HepG2 (cell line): Measurements from ENCODE around the gene SEC31B. TPM values are rescaled to one million over a fixed set of nuclear protein-coding genes. Genes with fewer than 3 reads are reported as not detected.

Experiments used
- ATAC-seq: fragments of 200-7000 bp; cut with Tn5 transposase; 3 replicates; pipeline ENCODE4 v1.9.1; 2020; ENCODE audit warnings: mild to moderate bottlenecking, moderate library complexity
- BruUV-seq: library from RNA; stranded (reverse); fragments of 400-500 nt; replicated peaks from 2 replicates; lab custom pipeline; 2021; lab: Mats Ljungman, UMichigan
- CTCF ChIA-PET: fragments of 300-600 bp; formaldehyde crosslinking; extraction: SDS; loops from one replicate; lab custom pipeline; 2021; ENCODE audit warnings: low total read pairs, inconsistent platforms, low intra/inter-chr PET ratio; lab: Yijun Ruan, JAX
- POLR2A ChIA-PET: fragments of 350-600 bp; sonication (Branson Sonifier 250); formaldehyde crosslinking; loops from one replicate; lab custom pipeline; 2020; ENCODE audit warnings: antibody characterized with exemption, inconsistent platforms; lab: Yijun Ruan, JAX
- DNase-seq: peaks from one replicate; pipeline ENCODE4 v3.0.0-alpha.2; 2015; ENCODE audit warnings: low spot score
- FAIRE-seq: peaks from 3 replicates; lab custom pipeline; 2011; peaks lifted over from hg19 to GRCh38; lab: Jason Lieb, UNC
- H2AFZ ChIP-seq: one replicate; pipeline ENCODE4 v1.6.1; 2011; ENCODE audit warnings: low read length, inconsistent platforms
- H3K27ac ChIP-seq: fragments of 300-600 bp; 3 replicates; pipeline ENCODE4 v1.8.0; 2011; ENCODE audit warnings: mixed run types, mild to moderate bottlenecking, mixed read lengths, low read length, inconsistent platforms; ENCODE audit not compliant: insufficient read depth; ENCODE audit errors: extremely low read length
- H3K27me3 ChIP-seq, 2 experiments: fragments of 200-600 bp in 1 of 2; 2 replicates in 1 of 2; 3 replicates in 1 of 2; pipeline versions ENCODE4 v1.6.0 to v1.8.0; 2011; ENCODE audit warnings: low read length in 2 of 2, mild to moderate bottlenecking in 2 of 2, moderate library complexity in 2 of 2, inconsistent platforms in 1 of 2; ENCODE audit not compliant: insufficient read depth in 2 of 2, control insufficient read depth in 1 of 2
- H3K36me3 ChIP-seq, 2 experiments: fragments of 200-600 bp in 1 of 2; replicated peaks in 1 of 2; 2 replicates in 1 of 2; 3 replicates in 1 of 2; pipeline versions ENCODE4 v1.5.1 to v1.8.0; 2011; ENCODE audit warnings: low read length in 2 of 2, inconsistent platforms in 1 of 2; ENCODE audit not compliant: insufficient read depth in 2 of 2, control insufficient read depth in 1 of 2
- H3K4me1 ChIP-seq: 2 replicates; pipeline ENCODE4 v1.5.1; 2012; ENCODE audit warnings: low read length, inconsistent platforms; ENCODE audit not compliant: insufficient read depth
- H3K4me2 ChIP-seq: 2 replicates; pipeline ENCODE4 v1.6.0; 2011; ENCODE audit warnings: low read depth, low read length, inconsistent platforms
- H3K4me3 ChIP-seq, 3 experiments: fragments of 200-600 bp in 1 of 3; sonication (generic), shearing (Covaris generic) in 1 of 3; replicated peaks in 1 of 3; 2 replicates each; pipeline ENCODE4 v1.5.1; 2011 to 2016; ENCODE audit warnings: low read length in 3 of 3, inconsistent platforms in 2 of 3, low read depth in 2 of 3, mild to moderate bottlenecking in 2 of 3, control low read depth in 1 of 3, mixed read lengths in 1 of 3; ENCODE audit not compliant: insufficient read depth in 1 of 3
- H3K79me2 ChIP-seq: one replicate; pipeline ENCODE4 v1.6.1; 2011; ENCODE audit warnings: low read length, inconsistent platforms; ENCODE audit not compliant: insufficient read depth
- H3K9ac ChIP-seq: 2 replicates; pipeline ENCODE4 v1.6.0; 2011; ENCODE audit warnings: mild to moderate bottlenecking, low read depth, low read length, inconsistent platforms; ENCODE audit not compliant: insufficient read depth
- H3K9me3 ChIP-seq: 2 replicates; pipeline ENCODE4 v1.5.1; 2012; ENCODE audit warnings: mild to moderate bottlenecking, low read length
- H4K20me1 ChIP-seq: 2 replicates; pipeline ENCODE4 v1.6.0; 2011; ENCODE audit warnings: inconsistent platforms, mild to moderate bottlenecking, low read length, moderate library complexity; ENCODE audit not compliant: insufficient read depth
- DMTF1 ChIP-seq: sonication (generic); formaldehyde crosslinking; IDR thresholded peaks from 2 replicates; pipeline ENCODE4 v1.4.0; 2020; ENCODE audit warnings: mild to moderate bottlenecking, missing genetic modification reagents
- FOXK1 ChIP-seq: sonication (generic); formaldehyde crosslinking; IDR thresholded peaks from 2 replicates; pipeline ENCODE4 v1.4.0; 2020; ENCODE audit warnings: low read depth, missing genetic modification reagents, borderline replicate concordance
- FOXO1 ChIP-seq: sonication (generic); formaldehyde crosslinking; IDR thresholded peaks from 2 replicates; pipeline ENCODE4 v1.4.0; 2020; ENCODE audit warnings: missing genetic modification reagents
- JUNB ChIP-seq: sonication (generic); formaldehyde crosslinking; IDR thresholded peaks from 2 replicates; pipeline ENCODE4 v1.8.0; 2022; ENCODE audit warnings: missing genetic modification reagents, mild to moderate bottlenecking, borderline replicate concordance
- KAT7 ChIP-seq: IDR thresholded peaks from 2 replicates; pipeline ENCODE4 v1.6.1; 2018; ENCODE audit warnings: borderline replicate concordance, missing compliant biosample characterization
- MLLT10 ChIP-seq: sonication (generic); formaldehyde crosslinking; IDR thresholded peaks from 2 replicates; pipeline ENCODE4 v1.4.0; 2020; ENCODE audit warnings: missing genetic modification reagents
- NFYC ChIP-seq: IDR thresholded peaks from 2 replicates; pipeline ENCODE4 v1.6.1; 2016; ENCODE audit warnings: missing genetic modification reagents, missing compliant biosample characterization
- PATZ1 ChIP-seq: sonication (generic); formaldehyde crosslinking; IDR thresholded peaks from 2 replicates; pipeline ENCODE4 v1.4.0; 2020; ENCODE audit warnings: missing genetic modification reagents
- RBM39 ChIP-seq: fragments of 200-400 bp; formaldehyde crosslinking; IDR thresholded peaks from one replicate; pipeline ENCODE4 v1.6.1; 2018; ENCODE audit warnings: antibody characterized with exemption, mild to moderate bottlenecking, low read depth, low read length; ENCODE audit not compliant: poor library complexity, severe bottlenecking
- RERE ChIP-seq: IDR thresholded peaks from 2 replicates; pipeline ENCODE4 v1.6.1; 2016; ENCODE audit warnings: low read depth, missing genetic modification reagents, missing compliant biosample characterization
- TOE1 ChIP-seq: sonication (generic); formaldehyde crosslinking; IDR thresholded peaks from 2 replicates; pipeline ENCODE4 v1.4.0; 2020; ENCODE audit warnings: mild to moderate bottlenecking, missing genetic modification reagents
- ZNF160 ChIP-seq: sonication (generic); formaldehyde crosslinking; IDR thresholded peaks from 2 replicates; pipeline ENCODE4 v1.8.0; 2022; ENCODE audit warnings: mild to moderate bottlenecking, inconsistent platforms, missing genetic modification reagents
- ZNF235 ChIP-seq: sonication (generic); formaldehyde crosslinking; IDR thresholded peaks from 2 replicates; pipeline ENCODE4 v1.8.1; 2023; ENCODE audit warnings: mild to moderate bottlenecking, missing genetic modification reagents, borderline replicate concordance
- ZNF891 ChIP-seq: sonication (generic); formaldehyde crosslinking; IDR thresholded peaks from 2 replicates; pipeline ENCODE4 v1.5.0; 2020; ENCODE audit warnings: mild to moderate bottlenecking, missing genetic modification reagents
- WGBS: methylation state at CpG from one replicate; pipeline ENCODE4 v1.1.6; 2017; ENCODE audit warnings: low lambda C conversion rate; 5-methylcytosine and 5-hydroxymethylcytosine counted together
- in situ Hi-C: cut with HindIII; loops from 2 replicates; pipeline ENCODE4 v1.10.0; 2017; ENCODE audit warnings: low pct_unique_long_range_greater_than_20kb; ENCODE audit not compliant: extremely low pct_ligation_motif_present
- intact Hi-C: fragments of 100-400 bp; cut with micrococcal nuclease; formaldehyde crosslinking; loops from one replicate; pipeline ENCODE4 v1.10.0; 2022; ENCODE audit not compliant: unreplicated experiment
- polyA plus RNA-seq, 8 experiments: library from polyadenylated mRNA; depleted of rRNA in 3 of 8; stranded (reverse) in 7 of 8; unstranded in 1 of 8; fragments of >200 nt; fragmentation: Illumina TruSeq in 4 of 8; extraction: Trizol in 4 of 8; gene quantifications; 2 replicates each; pipeline versions ENCODE4 v1.2.1 to v1.2.3, GENCODE V29; 2011 to 2016; ENCODE audit warnings: low read depth in 4 of 8, missing spikeins in 1 of 8, mixed read lengths in 1 of 8; ENCODE audit not compliant: insufficient read depth in 1 of 8
- total RNA-seq, 5 experiments: library from RNA; depleted of rRNA; stranded (reverse); fragments of >200 nt; fragmentation: Illumina TruSeq; extraction: Trizol; gene quantifications; 2 replicates each; pipeline ENCODE4 v1.2.3, GENCODE V29; 2016; ENCODE audit warnings: low read depth in 1 of 5

The SEC31B gene
- total and polyA plus RNA-seq, 2 of the 13 experiments (the other 11 are each of a cell fraction or from before 2014, with no cell fraction given): 2.0 to 8.3 TPM

- H3K9me3 ChIP-seq: no peaks in the 10 kb centered on the region
- no peaks in the 10 kb centered on the region for H4K20me1 ChIP-seq
- intact Hi-C loops: no loop called here
- peaks cover 24% of the 10 kb centered on the region for H3K4me1 ChIP-seq
- peak overlapping the region; percentile 79; the same call in 1 of the 2 replicates for H3K9ac ChIP-seq
- H3K27ac ChIP-seq: no peak overlapping the region
- ChIA-PET POLR2A (no interaction called here), CTCF (no interaction called here)
- ATAC-seq (no peak), FAIRE-seq (no peak), DNase-seq (no peak)
- peak overlapping the region; percentile 73 to 87 (median 86); a peak in 5 of 6 replicates for H3K4me3 ChIP-seq
- in situ Hi-C loops: no loop called here
- no peak overlapping the region for H2AFZ ChIP-seq
- H3K79me2 ChIP-seq: peaks cover 18% of the 10 kb centered on the region
- peak overlapping the region; percentile 99 for H3K4me2 ChIP-seq
- H3K27me3 ChIP-seq: no peaks in the 10 kb centered on the region; a peak in 1 of 5 replicates
- WGBS: 90% methylated on average over 7 of the region's 7 CpGs
- H3K36me3 ChIP-seq: peaks cover 4 to 26% of the 10 kb centered on the region in 2 experiments
- TSS peak; percentile 58 for BruUV-seq
- TF ChIP-seq RERE (CRISPR knock-in tag): no peak
- TF ChIP-seq TOE1 (CRISPR knock-in tag): no peak
- no peak for TF ChIP-seq RBM39
- TF ChIP-seq DMTF1 (CRISPR knock-in tag): no peak
- TF ChIP-seq ZNF235 (CRISPR knock-in tag): no peak
- TF ChIP-seq NFYC (CRISPR knock-in tag): no peak
- TF ChIP-seq ZNF891 (CRISPR knock-in tag): no peak
- TF ChIP-seq MLLT10 (CRISPR knock-in tag): no peak
- TF ChIP-seq FOXK1 (CRISPR knock-in tag): no peak
- no peak for TF ChIP-seq KAT7 (CRISPR knock-in tag)
- no peak for TF ChIP-seq FOXO1 (CRISPR knock-in tag)
- no peak for TF ChIP-seq ZNF160 (CRISPR knock-in tag)
- no peak for TF ChIP-seq PATZ1 (CRISPR knock-in tag)
- TF ChIP-seq JUNB (CRISPR knock-in tag): no peak
These were observed 8.6 kb upstream of the SEC31B start for GRCh38 chr10:100528123-100528886.
